Keratinocyte (primary cell): ENCODE data around the gene NAA10. TPM values are rescaled to one million over a fixed set of nuclear protein-coding genes. Genes with fewer than 3 reads are reported as not detected.
A peak's percentile ranks its signal among the peaks of the same experiment; 100 is the strongest.

Experiments
- DNase-seq: peaks from one replicate; pipeline ENCODE4 v3.0.0-alpha.2; 2011; ENCODE audit warnings: low read depth, missing footprints, low spot score
- FAIRE-seq: peaks from 2 replicates; lab custom pipeline; 2011; peaks lifted over from hg19 to GRCh38; lab: Jason Lieb, UNC
- H2AFZ ChIP-seq: 2 replicates; pipeline ENCODE4 v1.6.0; 2012; ENCODE audit warnings: low read length, control low read depth, inconsistent platforms; ENCODE audit not compliant: control insufficient read depth
- H3K27ac ChIP-seq: 2 replicates; pipeline ENCODE4 v1.5.1; 2011; ENCODE audit warnings: low read length; ENCODE audit not compliant: control insufficient read depth, insufficient read depth
- H3K27me3 ChIP-seq: 3 replicates; pipeline ENCODE4 v1.6.0; 2011; ENCODE audit warnings: low read length; ENCODE audit not compliant: control insufficient read depth, insufficient read depth; ENCODE audit errors: extremely low read depth
- H3K36me3 ChIP-seq, 2 experiments: 2 replicates in 1 of 2; 3 replicates in 1 of 2; pipeline ENCODE4 v1.5.1; 2011; ENCODE audit warnings: low read length in 2 of 2, mild to moderate bottlenecking in 1 of 2; ENCODE audit not compliant: control insufficient read depth in 2 of 2, insufficient read depth in 2 of 2; ENCODE audit errors: extremely low read depth in 1 of 2
- H3K4me1 ChIP-seq: 3 replicates; pipeline ENCODE4 v1.5.1; 2011; ENCODE audit warnings: low read length; ENCODE audit not compliant: control insufficient read depth, insufficient read depth; ENCODE audit errors: extremely low read depth
- H3K4me2 ChIP-seq: 3 replicates; pipeline ENCODE4 v1.6.0; 2011; ENCODE audit warnings: low read depth, low read length; ENCODE audit not compliant: control insufficient read depth, insufficient read depth; ENCODE audit errors: extremely low read depth
- H3K4me3 ChIP-seq, 3 experiments: fragments of 200-600 bp in 1 of 3; sonication (generic) in 1 of 3; 2 replicates in 2 of 3; 3 replicates in 1 of 3; pipeline ENCODE4 v1.5.1; 2011 to 2016; ENCODE audit warnings: low read length in 3 of 3, mild to moderate bottlenecking in 3 of 3, control low read depth in 2 of 3, inconsistent platforms in 1 of 3, low read depth in 1 of 3, mixed read lengths in 1 of 3, mixed run types in 1 of 3, moderate library complexity in 1 of 3; ENCODE audit not compliant: control insufficient read depth in 2 of 3, insufficient read depth in 2 of 3; ENCODE audit errors: extremely low read depth in 1 of 3
- H3K79me2 ChIP-seq: 2 replicates; pipeline ENCODE4 v1.6.0; 2012; ENCODE audit warnings: low read length; ENCODE audit not compliant: control insufficient read depth, insufficient read depth
- H3K9ac ChIP-seq: 3 replicates; pipeline ENCODE4 v1.6.0; 2011; ENCODE audit warnings: low read length; ENCODE audit not compliant: control insufficient read depth, insufficient read depth; ENCODE audit errors: extremely low read depth
- H3K9me1 ChIP-seq: 3 replicates; pipeline ENCODE4 v1.6.0; 2011; ENCODE audit warnings: low read length; ENCODE audit not compliant: control insufficient read depth, insufficient read depth; ENCODE audit errors: extremely low read depth
- H3K9me3 ChIP-seq: 2 replicates; pipeline ENCODE4 v1.5.1; 2012; ENCODE audit warnings: low read depth, low read length; ENCODE audit not compliant: control insufficient read depth
- H4K20me1 ChIP-seq: 3 replicates; pipeline ENCODE4 v1.6.0; 2011; ENCODE audit warnings: low read length; ENCODE audit not compliant: control insufficient read depth, insufficient read depth; ENCODE audit errors: extremely low read depth
- CTCF ChIP-seq, 3 experiments: IDR thresholded peaks in 1 of 3; conservative IDR thresholded peaks in 1 of 3; optimal IDR thresholded peaks in 1 of 3; 2 replicates in 2 of 3; 3 replicates in 1 of 3; pipeline versions ENCODE3 to v1.5.1; 2011; ENCODE audit warnings: low read length in 3 of 3, mild to moderate bottlenecking in 3 of 3, moderate library complexity in 2 of 3, control low read depth in 1 of 3, inconsistent platforms in 1 of 3; ENCODE audit not compliant: insufficient read depth in 2 of 3; ENCODE audit errors: extremely low read depth in 1 of 3
- EZH2 ChIP-seq: IDR thresholded peaks from one replicate; pipeline ENCODE4 v1.6.1; 2012; ENCODE audit warnings: inconsistent platforms, mild to moderate bottlenecking, low read length, moderate library complexity
- dilution Hi-C: fragments of 300-500 bp; cut with MboI; formaldehyde crosslinking; loops from one replicate; pipeline ENCODE4 v1.7.0; 2020; ENCODE audit warnings: low sequenced_read_pairs; ENCODE audit not compliant: extremely low pct_ligation_motif_present
- polyA plus RNA-seq, 5 experiments: library from polyadenylated mRNA; depleted of rRNA in 3 of 5; stranded (reverse) in 3 of 5; stranded (forward) in 1 of 5; unstranded in 1 of 5; fragments of >200 nt; gene quantifications; 1 replicate in 1 of 5; 2 replicates in 3 of 5; 3 replicates in 1 of 5; pipeline versions ENCODE4 v1.2.1 to v1.2.3, GENCODE V29; 2011 to 2012; ENCODE audit warnings: missing spikeins in 2 of 5, low read depth in 1 of 5, low replicate concordance in 1 of 5

NAA10 gene
- polyA plus RNA-seq, 1 donor (not counting 4 experiments of a cell fraction or from before 2014, with no cell fraction given), result 103 TPM

GRCh38 chrX:153937056-153937455 lies 2.2 kb upstream of the NAA10 start:
- dilution Hi-C loops, result no loop called here
- FAIRE-seq, result no peak

GRCh38 chrX:153935326-153935851 lies 552 bp upstream of the NAA10 start:
- Histone ChIP-seq H3K9me3 (no peaks in the 10 kb centered on the region), H3K9ac (peak overlapping the region; percentile 22), H3K9me1 (no peaks in the 10 kb centered on the region), H4K20me1 (no peaks in the 10 kb centered on the region), H3K36me3 (peaks cover 0 to 7% of the 10 kb centered on the region in 2 experiments), H3K4me1 (peaks cover 3% of the 10 kb centered on the region), H3K4me2 (peak overlapping the region; percentile 62), H3K79me2 (peaks cover 28% of the 10 kb centered on the region), H2AFZ (no peak overlapping the region), H3K4me3 (peak overlapping the region; percentile 28 to 46 (median 40)), H3K27ac (no peak overlapping the region), H3K27me3 (no peaks in the 10 kb centered on the region)
- TF ChIP-seq CTCF (optimal IDR thresholded peaks at IDR 0.05 in 1 of 3, IDR thresholded peaks at IDR 0.05 in 1 of 3, conservative IDR thresholded peaks at IDR 0.05 in 1 of 3; ENCODE audit: extremely low read depth in 1 of 3, insufficient read depth in 2 of 3, low read length in 3 of 3), result no peak
- TF ChIP-seq EZH2, result no peak
- no peak for FAIRE-seq
- dilution Hi-C loops, result no loop called here
- no peak for DNase-seq

More at GRCh38 chrX:153937056-153937455, 2.2 kb upstream of the NAA10 start:
- no peak for DNase-seq
- no peak overlapping the region for H3K4me2 ChIP-seq
- no peak for TF ChIP-seq EZH2
- TF ChIP-seq CTCF (optimal IDR thresholded peaks at IDR 0.05 in 1 of 3, IDR thresholded peaks at IDR 0.05 in 1 of 3, conservative IDR thresholded peaks at IDR 0.05 in 1 of 3; ENCODE audit: extremely low read depth in 1 of 3, insufficient read depth in 2 of 3, low read length in 3 of 3), result no peak
- H3K4me3 ChIP-seq, result no peak overlapping the region
- H3K79me2 ChIP-seq, result peaks cover 25% of the 10 kb centered on the region
- H4K20me1 ChIP-seq, result no peaks in the 10 kb centered on the region
- peaks cover 3% of the 10 kb centered on the region for H3K4me1 ChIP-seq
- H3K9me3 ChIP-seq, result no peaks in the 10 kb centered on the region
- no peak overlapping the region for H3K9ac ChIP-seq
- H3K36me3 ChIP-seq, result peaks cover 0 to 1% of the 10 kb centered on the region in 2 experiments
- no peaks in the 10 kb centered on the region for H3K9me1 ChIP-seq
- no peaks in the 10 kb centered on the region for H3K27me3 ChIP-seq
- no peak overlapping the region for H2AFZ ChIP-seq
- no peak overlapping the region for H3K27ac ChIP-seq
